Naive B cell (primary cell): ENCODE data around the gene OR52B4. TPM values are rescaled to one million over a fixed set of nuclear protein-coding genes. Genes with fewer than 3 reads are reported as not detected.
"Not testable (repeated sequence)": the region's sequence is repeated elsewhere in the genome, so short reads cannot be mapped to it uniquely, and the experiment has no call there.

Source experiments
- ATAC-seq, 2 donors: fragments of 150-1000 bp; cut with Tn5 transposase; 2 replicates each; pipeline ENCODE4 v1.10.0; 2021; ENCODE audit warnings: low read depth in 2 of 2, mild to moderate bottlenecking in 2 of 2, moderate library complexity in 2 of 2
- DNase-seq: peaks from one replicate; pipeline ENCODE4 v3.0.0; 2022
- H3K27ac Mint-ChIP-seq, 6 donors: one replicate each; pipeline ENCODE4 v1.8.0; 2020 to 2022; ENCODE audit warnings: mild to moderate bottlenecking in 6 of 6, mixed read lengths in 6 of 6, moderate library complexity in 5 of 6, inconsistent platforms in 2 of 6
- H3K27me3 Mint-ChIP-seq, 3 donors: one replicate each; pipeline ENCODE4 v1.8.0; 2021 to 2022; ENCODE audit warnings: mixed read lengths in 3 of 3, mild to moderate bottlenecking in 1 of 3
- H3K36me3 Mint-ChIP-seq, 2 donors: one replicate each; pipeline ENCODE4 v1.8.0; 2020 to 2022; ENCODE audit warnings: mixed read lengths in 2 of 2, inconsistent platforms in 1 of 2, mild to moderate bottlenecking in 1 of 2
- H3K4me1 Mint-ChIP-seq, 3 donors: one replicate each; pipeline ENCODE4 v1.8.0; 2020 to 2022; ENCODE audit warnings: mixed read lengths in 3 of 3, inconsistent platforms in 1 of 3, mild to moderate bottlenecking in 1 of 3, moderate library complexity in 1 of 3
- H3K4me3 Mint-ChIP-seq, 8 donors: one replicate each; pipeline ENCODE4 v1.8.0; 2020 to 2022; ENCODE audit warnings: mild to moderate bottlenecking in 8 of 8, mixed read lengths in 8 of 8, moderate library complexity in 8 of 8, inconsistent platforms in 2 of 8
- H3K9me3 Mint-ChIP-seq, 7 donors: one replicate each; pipeline ENCODE4 v1.8.0; 2020 to 2022; ENCODE audit warnings: mixed read lengths in 7 of 7, mild to moderate bottlenecking in 5 of 7, inconsistent platforms in 2 of 7, moderate library complexity in 1 of 7
- polyA plus RNA-seq, 6 donors: library from polyadenylated mRNA; unstranded; fragments of 300-500 nt; fragmentation: Illumina TruSeq; gene quantifications; one replicate each; pipeline ENCODE4 v1.2.3, GENCODE V29; 2021; ENCODE audit warnings: low read depth in 6 of 6

Gene OR52B4
- polyA plus RNA-seq, 6 donors from 2014 or later: not detected

DNA sequence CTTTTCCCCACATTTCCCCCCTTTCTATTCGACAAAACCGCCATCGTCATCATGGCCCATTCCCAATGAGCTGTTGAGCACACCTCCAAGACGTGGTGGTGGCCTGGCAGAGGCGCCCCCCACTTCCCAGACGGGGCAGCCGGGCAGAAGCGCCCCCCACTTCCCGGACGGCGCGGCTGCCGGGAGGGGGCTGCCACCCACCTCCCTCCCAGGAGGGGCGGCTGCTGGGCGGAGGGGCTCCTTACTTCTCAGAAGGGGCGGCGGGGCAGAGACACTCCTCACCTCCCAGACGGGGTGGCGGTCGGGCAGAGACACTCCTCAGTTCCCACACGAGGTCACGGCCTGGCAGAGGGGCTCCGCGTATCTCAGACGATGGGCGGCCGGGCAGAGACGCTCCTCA, 33.8 kb downstream of the OR52B4 start:
- not testable (repeated sequence) for ATAC-seq, H3K4me1 Mint-ChIP-seq, H3K36me3 Mint-ChIP-seq, H3K27ac Mint-ChIP-seq, H3K27me3 Mint-ChIP-seq, H3K4me3 Mint-ChIP-seq, H3K9me3 Mint-ChIP-seq, DNase-seq

Other genes starting within 250 kb of the OR52B4 start
- 10 to 100 TPM; 16.0 to 39.0 (median 31.8) TPM for gene TRIM21, start 25.3 kb upstream of the OR52B4 start, polyA plus RNA-seq
- not detected for gene OR52K2, start 80.9 kb upstream of the OR52B4 start, polyA plus RNA-seq
- gene OR52K1, start 114.3 kb upstream of the OR52B4 start, polyA plus RNA-seq: not detected
- gene OR52M1, start 176.8 kb upstream of the OR52B4 start, polyA plus RNA-seq: not detected
- gene OR52I2, start 213.4 kb upstream of the OR52B4 start, polyA plus RNA-seq: under 1 TPM in 1 of 6 donors, not detected in 5; 0.17 TPM
- gene OR52I1, start 225.7 kb upstream of the OR52B4 start, polyA plus RNA-seq: under 1 TPM in 1 of 6 donors, not detected in 5; 0.60 TPM
- gene TRIM68, start 239.8 kb upstream of the OR52B4 start, polyA plus RNA-seq: 10 to 100 TPM in 5 of 6 donors, 1 to 10 TPM in 1; 4.8 to 20.4 (median 11.4) TPM